Retinal pigment epithelial cell (primary cell): ENCODE measurements around the gene COPS2.
"Not testable (repeated sequence)": the region's sequence is repeated elsewhere in the genome, so short reads cannot be mapped to it uniquely, and the experiment has no call there.

ENCODE experiments used
- DNase-seq: peaks from one replicate; pipeline ENCODE4 v3.0.0-alpha.2; 2010; ENCODE audit warnings: low read depth
- H3K4me3 ChIP-seq: 2 replicates; pipeline ENCODE4 v1.5.1; 2011; ENCODE audit warnings: mild to moderate bottlenecking, low read length, control low read depth, moderate library complexity
- CTCF ChIP-seq: conservative IDR thresholded peaks from 2 replicates; pipeline ENCODE4 v1.5.1; 2011; ENCODE audit warnings: low read depth, low read length, control low read depth, inconsistent platforms

The COPS2 gene

GRCh38 chr15:49083401-49084284, 71.8 kb downstream of the COPS2 start:
- no peak for DNase-seq
- no peak for TF ChIP-seq CTCF
- H3K4me3 ChIP-seq: no peak overlapping the region

GRCh38 chr15:49082960-49083359, 72.4 kb downstream of the COPS2 start:
- DNase-seq: no peak

GRCh38 chr15:49079340-49080039, 75.9 kb downstream of the COPS2 start:
- no peak overlapping the region for H3K4me3 ChIP-seq
- TF ChIP-seq CTCF: no peak
- DNase-seq: no peak

More at GRCh38 chr15:49082960-49083359, 72.4 kb downstream of the COPS2 start:
- no peak for TF ChIP-seq CTCF
- no peak overlapping the region for H3K4me3 ChIP-seq

GRCh38 chr15:49075881-49076280, 79.5 kb downstream of the COPS2 start:
- no peak overlapping the region for H3K4me3 ChIP-seq
- peak; percentile 11 for DNase-seq
- no peak for TF ChIP-seq CTCF

- not testable (repeated sequence) for H3K4me3 ChIP-seq, DNase-seq
Measured at GRCh38 chr15:49074589-49075287, 80.7 kb downstream of the COPS2 start.
